Pancreas (tissue), 10 donors: ENCODE measurements around the gene KLF1. TPM values are rescaled to one million over a fixed set of nuclear protein-coding genes. Genes with fewer than 3 reads are reported as not detected.
"Not testable (repeated sequence)": the region's sequence is repeated elsewhere in the genome, so short reads cannot be mapped to it uniquely, and the experiment has no call there.

Experiments
- ATAC-seq, 4 donors: fragments of 200-7000 bp; cut with Tn5 transposase; one replicate each; pipeline versions ENCODE4 v1.8.0 to v1.9.1; 2020; ENCODE audit warnings: mild to moderate bottlenecking in 4 of 4, moderate library complexity in 4 of 4
- DNase-seq, 6 donors: peaks; one replicate each; pipeline ENCODE4 v3.0.0-alpha.2; 2020
- FAIRE-seq: peaks from 2 replicates; lab custom pipeline; 2012; peaks lifted over from hg19 to GRCh38; lab: Jason Lieb, UNC
- H3K27ac ChIP-seq, 4 donors: fragments of 200-600 bp; sonication (generic); 1 replicate in 3 of 4; 2 replicates in 1 of 4; pipeline versions ENCODE4 v1.5.0 to v1.8.0; 2020
- H3K27me3 ChIP-seq, 4 donors: fragments of 200-600 bp; one replicate each; pipeline ENCODE4 v1.8.0; 2021
- H3K36me3 ChIP-seq, 3 donors: fragments of 200-600 bp; sonication (generic) in 1 of 3; one replicate each; pipeline versions ENCODE4 v1.5.0 to v1.8.0; 2020 to 2021
- H3K4me1 ChIP-seq, 3 donors: fragments of 200-600 bp; one replicate each; pipeline ENCODE4 v1.8.0; 2021
- H3K4me3 ChIP-seq, 4 donors: fragments of 200-600 bp; sonication (generic) in 2 of 4; one replicate each; pipeline versions ENCODE4 v1.5.0 to v1.8.0; 2020 to 2021
- H3K9me3 ChIP-seq, 4 donors: fragments of 200-600 bp; one replicate each; pipeline ENCODE4 v1.8.0; 2021
- CTCF ChIP-seq, 4 donors: fragments of 200-600 bp; sonication (generic) in 3 of 4; IDR thresholded peaks; one replicate each; pipeline versions ENCODE4 v1.5.0 to v1.8.0; 2021; ENCODE audit warnings: antibody characterized with exemption in 4 of 4
- WGBS, 2 donors: extraction: QIAGEN DNeasy Blood & Tissue Kit; methylation state at CpG; one replicate each; pipeline ENCODE4 v1.1.7; 2013; 5-methylcytosine and 5-hydroxymethylcytosine counted together
- intact Hi-C, 3 donors: fragments of 100-400 bp; cut with DNase I; formaldehyde crosslinking; loops; one replicate each; pipeline versions ENCODE4 v1.11.1 to v1.14.2; 2022
- polyA plus RNA-seq, 2 donors: library from polyadenylated mRNA; stranded (reverse); fragments of 200-250 nt; gene quantifications; one replicate each; pipeline ENCODE4 v1.2.3, GENCODE V29; 2013
- total RNA-seq, 6 donors: library from RNA; stranded (reverse); fragmentation: NEBNext Ultra II Directional in 4 of 6; extraction: Animal tissue kit (Norgen Biotek cat#: 25700) in 4 of 6; gene quantifications; one replicate each; pipeline versions ENCODE4 v1.2.1 to v1.2.4, GENCODE V29; 2021 to 2023
- donor health status: healthy with polysubstance abuse.
- donor health status: DM: no; HTN: no; CAD: no; lungs with moderate emphysema.
- donor health status: DM: no; HTN: no; CAD: no.
- donor health status: control.
- donor health status: control.
- donor health status: Bipolar disorder and iron deficiency.
- donor health status: DM: yes; HTN: yes; CAD: no.
- donor health status: DM: no; HTN: no; CAD: no.
- donor health status: DM: no; HTN: no; CAD: no.
- donor health status: DM: yes; HTN: yes; CAD: no.

The KLF1 gene
- total and polyA plus RNA-seq, 8 donors = 0.12 to 0.22 TPM; not detected in 6

GRCh38 chr19:12891553-12892021, 4.6 kb upstream of the KLF1 start:
- no peaks in the 10 kb centered on the region for H3K9me3 ChIP-seq
- peak in 3 of 6 donors; percentile 36 to 82 (median 55) for DNase-seq
- intact Hi-C loops = no loop called here
- H3K36me3 ChIP-seq = no peaks in the 10 kb centered on the region
- WGBS, 2 donors = 5% methylated on average over 26 of the region's 26 CpGs
- H3K27ac ChIP-seq = peak overlapping the region in 2 of 4 donors; percentile 55 to 85
- H3K27me3 ChIP-seq = no peaks in the 10 kb centered on the region
- TF ChIP-seq CTCF (IDR thresholded peaks at IDR 0.05) = no peak
- no peak for ATAC-seq
- H3K4me3 ChIP-seq = peak overlapping the region; percentile 43 to 99 (median 87)
- H3K4me1 ChIP-seq = peaks cover 0 to 7% (median 0%) of the 10 kb centered on the region in 3 donors
- no peak for FAIRE-seq

- peak within 1 kb of the TSS; percentile 43 to 99 (median 87) for H3K4me3 ChIP-seq
- H3K27me3 ChIP-seq = no peaks in the 10 kb centered on the region
- H3K27ac ChIP-seq = peak within 1 kb of the TSS; percentile 51 to 85 (median 62)
- peak; percentile 98 for FAIRE-seq
- no peaks in the 10 kb centered on the region for H3K9me3 ChIP-seq
- ATAC-seq = peak; percentile 96 to 99 (median 96)
- peak; percentile 91 to 99 (median 98) for DNase-seq
- intact Hi-C loops = no loop called here
- H3K4me1 ChIP-seq = peaks cover 0 to 7% (median 0%) of the 10 kb centered on the region in 3 donors
- TF ChIP-seq CTCF (IDR thresholded peaks at IDR 0.05) = no peak
- H3K36me3 ChIP-seq = no peaks in the 10 kb centered on the region
- 0% methylated on average over 43 to 49 of the region's 49 CpGs for WGBS, 2 donors
Observed at GRCh38 chr19:12890787-12891552, 4.0 kb upstream of the KLF1 start, which contains the start of gene GCDH. TSS of gene GCDH (plus strand) at chr19:12891160. CDS start at chr19:12891305, 145 bp downstream.

GRCh38 chr19:12890299-12890786, 3.3 kb upstream of the KLF1 start:
- H3K27me3 ChIP-seq, DNase-seq, H3K4me3 ChIP-seq, H3K9me3 ChIP-seq, ATAC-seq, H3K36me3 ChIP-seq, FAIRE-seq, H3K4me1 ChIP-seq, intact Hi-C loops: not testable (repeated sequence)
- peak overlapping the region in 2 of 4 donors; percentile 51 to 52 for H3K27ac ChIP-seq
- WGBS, 2 donors = 22 to 28% methylated on average over 10 of the region's 10 CpGs

- TF ChIP-seq CTCF (IDR thresholded peaks at IDR 0.05) = no peak
- no peak overlapping the region for H3K27ac ChIP-seq
- H3K4me3 ChIP-seq = no peak overlapping the region
- H3K36me3 ChIP-seq = no peaks in the 10 kb centered on the region
- intact Hi-C loops = no loop called here
- peaks cover 0 to 7% (median 0%) of the 10 kb centered on the region in 3 donors for H3K4me1 ChIP-seq
- DNase-seq (no peak), FAIRE-seq (no peak), ATAC-seq (no peak)
- WGBS, 2 donors = 66 to 79% methylated on average over 5 of the region's 5 CpGs
- H3K27me3 ChIP-seq = no peaks in the 10 kb centered on the region
- H3K9me3 ChIP-seq = no peaks in the 10 kb centered on the region
Observed at GRCh38 chr19:12888006-12888603, 1.1 kb upstream of the KLF1 start.

GRCh38 chr19:12886651-12886968, 391 bp downstream of the KLF1 start:
- ATAC-seq (no peak), FAIRE-seq (no peak), DNase-seq (no peak)
- no peak for TF ChIP-seq CTCF (IDR thresholded peaks at IDR 0.05)
- intact Hi-C loops = no loop called here
- Histone ChIP-seq H3K27ac (no peak overlapping the region), H3K4me1 (peaks cover 0 to under 1% (median 0%) of the 10 kb centered on the region in 3 donors), H3K36me3 (no peaks in the 10 kb centered on the region), H3K27me3 (no peaks in the 10 kb centered on the region), H3K9me3 (no peaks in the 10 kb centered on the region), H3K4me3 (no peak overlapping the region)
- 72 to 89% methylated on average over 5 of the region's 5 CpGs for WGBS, 2 donors
